GM12801 (cell line): ENCODE measurements around the gene ZBTB9.

Experiments
- TF ChIP-seq, protein P1 (sequence below): IDR thresholded peaks from one replicate; pipeline ENCODE4 v1.5.1; 2011; ENCODE audit warnings: control low read depth; ENCODE audit not compliant: insufficient read length; ENCODE audit errors: extremely low read depth

Gene ZBTB9

DNA sequence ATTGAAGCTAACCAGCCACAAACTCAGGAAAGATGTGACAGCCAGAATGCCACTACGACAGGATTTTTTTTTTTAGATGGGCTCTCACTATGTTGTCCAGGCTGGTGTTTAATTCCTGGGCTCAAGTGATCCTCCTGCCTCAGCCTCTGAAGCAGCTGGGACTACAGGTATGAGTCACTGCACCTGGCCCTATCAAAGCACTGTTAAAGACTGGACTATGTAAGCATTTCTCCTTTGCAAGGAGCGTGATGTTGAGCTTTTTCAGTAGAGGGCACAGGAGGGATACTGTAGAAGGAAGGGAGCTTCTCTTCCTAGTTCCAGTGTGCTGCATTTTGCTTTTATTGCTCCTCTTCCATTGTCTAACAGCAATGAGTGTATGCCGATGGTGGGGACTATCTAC, 35.8 kb downstream of the ZBTB9 start:
- TF ChIP-seq, protein P1, sequence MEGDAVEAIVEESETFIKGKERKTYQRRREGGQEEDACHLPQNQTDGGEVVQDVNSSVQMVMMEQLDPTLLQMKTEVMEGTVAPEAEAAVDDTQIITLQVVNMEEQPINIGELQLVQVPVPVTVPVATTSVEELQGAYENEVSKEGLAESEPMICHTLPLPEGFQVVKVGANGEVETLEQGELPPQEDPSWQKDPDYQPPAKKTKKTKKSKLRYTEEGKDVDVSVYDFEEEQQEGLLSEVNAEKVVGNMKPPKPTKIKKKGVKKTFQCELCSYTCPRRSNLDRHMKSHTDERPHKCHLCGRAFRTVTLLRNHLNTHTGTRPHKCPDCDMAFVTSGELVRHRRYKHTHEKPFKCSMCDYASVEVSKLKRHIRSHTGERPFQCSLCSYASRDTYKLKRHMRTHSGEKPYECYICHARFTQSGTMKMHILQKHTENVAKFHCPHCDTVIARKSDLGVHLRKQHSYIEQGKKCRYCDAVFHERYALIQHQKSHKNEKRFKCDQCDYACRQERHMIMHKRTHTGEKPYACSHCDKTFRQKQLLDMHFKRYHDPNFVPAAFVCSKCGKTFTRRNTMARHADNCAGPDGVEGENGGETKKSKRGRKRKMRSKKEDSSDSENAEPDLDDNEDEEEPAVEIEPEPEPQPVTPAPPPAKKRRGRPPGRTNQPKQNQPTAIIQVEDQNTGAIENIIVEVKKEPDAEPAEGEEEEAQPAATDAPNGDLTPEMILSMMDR: no peak

DNA sequence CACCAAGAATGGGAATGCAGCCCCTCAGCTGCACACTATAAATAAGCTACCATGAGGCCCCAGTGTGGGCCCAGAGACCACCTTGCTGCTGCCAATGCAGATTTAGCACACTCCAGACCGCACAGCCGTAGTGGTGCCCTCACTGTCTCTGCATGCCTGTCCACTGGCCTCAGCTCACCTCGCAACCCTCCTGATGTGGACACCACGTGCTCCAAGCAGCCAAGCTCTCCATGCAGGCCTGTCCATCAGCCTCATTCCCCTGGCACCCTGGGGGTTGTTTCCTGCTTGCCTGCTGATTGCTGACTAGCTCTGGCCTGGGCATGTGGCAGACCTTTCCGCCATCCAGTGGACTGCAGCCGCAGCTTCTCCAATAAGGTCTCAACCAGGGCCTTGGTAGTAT, 36.2 kb downstream of the ZBTB9 start:
- TF ChIP-seq, protein P1: no peak

DNA sequence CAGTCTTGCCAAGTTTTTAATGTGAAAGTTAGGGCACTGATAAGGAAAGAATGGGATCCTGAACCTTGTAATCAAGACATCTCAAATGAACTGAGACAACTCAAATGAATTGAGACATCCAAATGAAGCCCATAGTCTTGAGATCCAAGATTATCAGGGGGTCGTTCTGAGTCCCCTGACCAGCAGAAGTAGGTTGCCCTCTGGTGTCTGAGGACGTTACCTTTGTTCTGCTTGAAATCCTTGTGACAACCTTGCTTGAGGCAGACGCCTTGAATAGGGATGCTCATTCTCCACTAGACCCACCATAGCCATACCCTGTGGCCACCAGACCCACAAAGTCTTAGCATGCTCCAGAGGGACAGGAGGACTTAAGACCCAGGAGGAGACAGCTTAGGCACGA, 37.7 kb downstream of the ZBTB9 start:
- TF ChIP-seq, protein P1: no peak

DNA sequence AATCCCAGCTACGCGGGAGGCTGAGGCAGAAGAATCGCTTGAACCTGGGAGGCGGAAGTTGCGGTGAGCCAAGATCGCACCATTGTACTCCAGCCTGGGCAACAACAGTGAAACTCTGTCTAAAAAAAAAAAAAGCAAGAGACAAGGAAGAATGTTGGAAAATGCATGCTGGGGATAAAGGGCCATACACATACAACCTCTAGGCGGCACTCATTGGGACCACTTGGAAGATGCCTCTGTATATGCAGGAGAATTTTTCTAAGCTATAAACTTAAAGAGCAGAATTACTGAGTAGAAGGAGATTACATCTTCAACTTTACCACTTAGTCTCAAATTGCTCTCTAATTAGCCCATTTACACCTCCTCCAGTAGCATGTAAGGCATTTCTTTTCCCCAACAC, 42.8 kb downstream of the ZBTB9 start:
- TF ChIP-seq, protein P1: no peak

DNA sequence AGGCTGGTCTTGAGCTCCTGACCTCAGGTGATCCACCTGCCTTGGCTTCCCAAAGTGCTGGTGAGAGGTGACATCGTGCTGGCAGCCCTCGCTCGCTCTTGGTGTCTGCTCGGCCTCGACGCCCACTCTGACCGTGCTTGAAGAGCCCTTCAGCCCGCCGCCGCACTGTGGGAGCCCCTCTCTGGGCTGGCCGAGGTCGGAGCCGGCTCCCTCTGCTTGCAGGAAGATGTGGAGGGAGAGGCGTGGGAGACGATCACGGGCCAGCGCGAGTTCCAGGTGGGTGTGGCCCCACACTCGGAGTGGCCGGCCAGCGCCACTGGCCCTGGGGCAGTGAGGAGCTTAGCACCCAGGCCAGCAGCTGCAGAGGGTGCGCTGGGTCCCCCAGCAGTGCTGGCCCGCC, 48.1 kb downstream of the ZBTB9 start:
- TF ChIP-seq, protein P1: no peak

DNA sequence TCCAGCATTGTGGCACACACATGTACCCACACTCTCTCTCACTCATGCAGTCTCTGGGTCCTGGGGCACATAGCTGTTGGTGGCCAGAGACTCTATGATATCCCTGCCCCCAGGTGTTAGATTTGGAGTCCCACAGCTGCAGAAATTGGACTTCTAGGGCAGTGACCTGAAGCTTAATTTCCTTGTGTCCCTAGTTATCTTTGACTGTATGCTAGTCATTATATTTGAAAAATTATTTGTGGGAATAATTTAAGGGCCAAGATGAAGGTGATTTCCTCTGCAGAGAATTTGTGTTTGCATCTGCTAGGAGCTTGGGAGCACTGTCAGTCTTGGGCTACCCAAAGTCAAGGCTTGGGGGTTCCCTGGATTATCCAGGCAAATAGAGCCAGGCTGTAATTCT, 50.1 kb downstream of the ZBTB9 start:
- TF ChIP-seq, protein P1: no peak

DNA sequence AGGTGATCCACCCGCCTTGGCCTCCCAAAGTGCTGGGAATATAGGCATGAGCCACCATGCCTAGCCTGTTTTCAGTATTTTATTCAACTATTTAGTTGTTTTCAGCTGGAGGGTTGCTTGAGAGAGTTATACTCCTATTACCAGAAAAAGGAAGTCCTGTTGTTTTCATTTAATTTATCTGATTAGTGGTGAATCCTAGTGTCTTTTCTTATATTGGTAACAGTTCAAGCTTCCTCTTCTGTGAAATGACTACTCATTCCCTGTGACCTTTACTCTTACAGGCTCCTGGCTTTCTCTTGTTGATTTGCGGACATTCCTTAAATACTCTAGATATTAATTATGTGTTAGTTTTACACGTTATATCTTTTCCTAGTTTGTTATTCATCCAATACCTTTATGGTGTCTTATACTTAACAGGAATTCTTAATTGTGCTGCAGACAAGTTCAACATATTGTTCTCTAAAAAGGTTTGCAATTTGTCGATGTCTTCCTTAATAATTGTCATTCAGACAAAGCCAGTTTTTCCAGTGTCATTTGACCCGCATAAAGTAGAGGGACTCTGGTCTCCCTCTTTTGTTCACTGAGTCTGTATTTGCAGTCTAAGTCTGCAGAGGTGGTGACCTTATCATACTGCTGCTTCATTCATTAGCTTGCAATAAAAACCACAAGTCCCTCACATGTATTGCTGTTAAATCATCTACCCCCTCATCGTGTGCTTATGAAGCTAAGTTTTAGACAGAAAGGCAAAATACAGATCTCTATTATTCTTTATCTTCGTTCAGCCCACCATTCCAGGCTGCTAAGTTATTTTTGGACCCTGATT, 51.4 kb downstream of the ZBTB9 start:
- TF ChIP-seq, protein P1: no peak
